C1 segment of cervical spinal cord (tissue), 14 donors: ENCODE data around the gene FGGY.
"Not testable (repeated sequence)": the region's sequence is repeated elsewhere in the genome, so short reads cannot be mapped to it uniquely, and the experiment has no call there.

ENCODE experiments used
- DNase-seq, 14 donors: peaks; one replicate each; lab custom pipeline; 2025; lab: John Stamatoyannopoulos, UW

Gene FGGY, protein sequence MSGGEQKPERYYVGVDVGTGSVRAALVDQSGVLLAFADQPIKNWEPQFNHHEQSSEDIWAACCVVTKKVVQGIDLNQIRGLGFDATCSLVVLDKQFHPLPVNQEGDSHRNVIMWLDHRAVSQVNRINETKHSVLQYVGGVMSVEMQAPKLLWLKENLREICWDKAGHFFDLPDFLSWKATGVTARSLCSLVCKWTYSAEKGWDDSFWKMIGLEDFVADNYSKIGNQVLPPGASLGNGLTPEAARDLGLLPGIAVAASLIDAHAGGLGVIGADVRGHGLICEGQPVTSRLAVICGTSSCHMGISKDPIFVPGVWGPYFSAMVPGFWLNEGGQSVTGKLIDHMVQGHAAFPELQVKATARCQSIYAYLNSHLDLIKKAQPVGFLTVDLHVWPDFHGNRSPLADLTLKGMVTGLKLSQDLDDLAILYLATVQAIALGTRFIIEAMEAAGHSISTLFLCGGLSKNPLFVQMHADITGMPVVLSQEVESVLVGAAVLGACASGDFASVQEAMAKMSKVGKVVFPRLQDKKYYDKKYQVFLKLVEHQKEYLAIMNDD

DNA sequence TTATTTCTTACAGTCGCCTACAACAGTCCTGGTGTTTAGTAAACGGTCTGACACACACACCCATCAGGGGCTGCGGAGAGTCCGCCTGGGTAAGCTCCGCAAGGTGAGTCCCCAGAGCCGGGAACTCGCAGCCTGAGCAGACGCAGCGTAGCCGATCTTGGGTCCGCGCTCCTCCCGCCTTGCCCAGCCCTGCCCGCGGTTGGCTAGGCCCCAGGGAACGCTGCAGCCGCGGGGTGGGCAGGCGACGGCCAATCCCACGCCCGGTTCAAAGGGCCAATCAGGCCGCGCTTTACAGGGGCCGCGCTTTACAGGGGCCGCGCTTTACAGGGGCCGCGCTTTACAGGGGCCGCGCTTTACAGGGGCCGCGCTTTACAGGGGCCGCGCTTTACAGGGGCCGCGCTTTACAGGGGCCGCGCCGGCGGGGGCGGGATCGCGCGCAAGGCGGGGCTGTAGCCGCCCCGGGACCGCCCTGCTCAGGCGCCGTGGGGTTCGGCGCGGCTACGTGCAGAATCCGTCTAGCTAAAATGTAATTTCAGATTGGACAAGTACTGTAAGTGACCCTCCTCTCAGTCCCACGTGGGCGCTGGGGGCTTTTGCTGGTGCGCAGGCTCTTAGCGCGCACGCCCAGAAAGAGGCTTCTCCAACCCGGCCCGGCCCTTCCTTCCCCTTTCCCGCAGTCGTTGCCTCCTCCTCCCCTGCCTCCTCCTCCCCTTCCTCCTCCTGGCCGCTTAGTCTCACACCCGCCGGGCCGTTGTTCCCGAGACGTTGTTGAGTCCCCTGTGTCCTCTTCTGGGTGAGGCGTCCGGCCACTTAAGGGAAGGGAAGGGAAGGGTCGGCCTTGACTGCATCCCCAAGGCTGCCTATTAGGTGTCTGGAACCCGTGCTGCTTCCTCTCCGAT, at the start of gene FGGY:
TSS of gene FGGY (plus strand) at position 737 of the 899 bp plus-strand sequence. CDS start 24,456 bp downstream, outside the sequence.
- DNase-seq = peak; percentile 60 to 96 (median 84)

DNA sequence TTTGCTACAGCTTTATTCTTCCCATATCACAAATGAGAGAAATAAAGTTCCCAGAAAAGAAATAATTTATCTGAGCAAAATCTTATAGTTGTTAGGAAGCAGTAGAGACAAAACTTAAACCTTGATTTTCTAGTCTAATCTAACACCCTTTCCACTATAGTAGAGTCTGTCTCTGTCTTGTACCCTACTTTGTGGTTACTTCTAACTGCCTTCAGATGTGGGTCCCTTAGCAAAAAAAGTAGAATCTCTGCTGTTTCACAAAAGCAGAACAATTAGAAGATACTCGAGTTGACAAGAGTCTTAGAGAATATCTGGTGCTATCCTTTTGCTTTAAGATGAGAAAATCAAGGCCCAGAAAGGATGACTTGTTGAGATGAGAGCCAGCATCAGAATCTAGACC, 48.1 kb upstream of the FGGY start:
- no peak for DNase-seq

DNA sequence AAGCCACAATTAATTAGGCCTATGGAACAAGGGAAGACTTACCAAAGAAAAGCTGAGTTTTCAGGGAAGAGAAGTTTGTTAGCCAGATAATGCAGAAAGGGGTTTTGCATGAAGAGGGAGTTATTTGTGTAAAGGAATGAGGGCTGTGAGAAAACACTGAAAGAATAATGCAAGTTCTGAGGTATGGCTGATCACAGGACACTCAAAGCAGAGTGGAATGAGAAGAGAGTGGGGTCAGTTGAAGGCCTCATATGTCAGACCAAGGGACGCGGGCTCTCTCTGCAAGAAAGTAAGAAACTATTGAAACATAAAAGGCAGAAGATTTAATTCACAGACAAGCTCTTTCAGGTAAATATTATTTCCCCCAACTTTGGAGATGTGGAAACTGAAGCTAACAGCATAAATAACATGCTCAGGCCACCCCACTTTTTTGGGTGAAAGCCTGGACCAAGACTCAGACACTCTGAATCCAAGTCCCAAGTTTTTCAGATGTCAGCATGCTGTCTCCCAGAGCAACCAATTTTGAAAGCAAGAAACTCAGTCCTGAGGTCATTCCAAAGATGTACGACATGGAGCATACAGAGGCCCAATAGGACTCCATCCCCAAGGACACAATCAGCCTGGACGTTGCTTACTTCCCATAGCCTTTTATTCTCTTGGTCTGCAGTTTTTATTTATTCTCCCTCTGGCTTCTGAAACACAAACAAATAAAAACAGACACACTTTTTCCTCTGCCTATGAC, 47.3 kb upstream of the FGGY start:
- peak in 7 of 14 donors; percentile 3 to 26 (median 11) for DNase-seq

DNA sequence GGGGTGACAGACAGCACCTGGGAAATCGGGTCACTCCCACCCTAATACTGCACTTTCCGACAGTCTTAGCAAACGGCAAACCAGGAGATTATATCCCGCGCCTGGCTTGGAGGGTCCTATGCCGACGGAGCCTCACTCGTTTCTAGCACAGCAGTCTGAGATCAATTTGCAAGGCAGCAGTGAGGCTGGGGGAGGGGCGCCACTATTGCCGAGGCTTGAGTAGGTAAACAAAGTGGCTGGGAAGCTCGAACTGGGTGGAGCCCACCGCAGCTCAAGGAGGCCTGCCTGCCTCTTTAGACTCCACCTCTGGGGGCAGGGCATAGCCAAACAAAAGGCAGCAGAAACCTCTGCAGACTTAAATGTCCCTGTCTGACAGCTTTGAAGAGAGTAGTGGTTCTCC, 45.8 kb upstream of the FGGY start:
- not testable (repeated sequence) for DNase-seq

DNA sequence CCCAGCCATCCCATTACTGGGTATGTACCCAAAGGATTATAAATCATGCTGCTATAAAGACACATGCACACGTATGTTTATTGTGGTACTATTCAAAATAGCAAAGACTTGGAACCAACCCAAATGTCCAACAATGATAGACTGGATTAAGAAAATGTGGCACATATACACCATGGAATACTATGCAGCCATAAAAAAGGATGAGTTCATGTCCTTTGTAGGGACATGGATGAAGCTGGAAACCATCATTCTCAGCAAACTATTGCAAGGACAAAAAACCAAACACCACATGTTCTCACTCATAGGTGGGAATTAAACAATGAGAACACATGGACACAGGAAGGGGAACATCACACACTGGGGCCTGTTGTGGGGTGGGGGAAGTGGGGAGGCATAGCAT, 40.5 kb upstream of the FGGY start:
- not testable (repeated sequence) for DNase-seq

DNA sequence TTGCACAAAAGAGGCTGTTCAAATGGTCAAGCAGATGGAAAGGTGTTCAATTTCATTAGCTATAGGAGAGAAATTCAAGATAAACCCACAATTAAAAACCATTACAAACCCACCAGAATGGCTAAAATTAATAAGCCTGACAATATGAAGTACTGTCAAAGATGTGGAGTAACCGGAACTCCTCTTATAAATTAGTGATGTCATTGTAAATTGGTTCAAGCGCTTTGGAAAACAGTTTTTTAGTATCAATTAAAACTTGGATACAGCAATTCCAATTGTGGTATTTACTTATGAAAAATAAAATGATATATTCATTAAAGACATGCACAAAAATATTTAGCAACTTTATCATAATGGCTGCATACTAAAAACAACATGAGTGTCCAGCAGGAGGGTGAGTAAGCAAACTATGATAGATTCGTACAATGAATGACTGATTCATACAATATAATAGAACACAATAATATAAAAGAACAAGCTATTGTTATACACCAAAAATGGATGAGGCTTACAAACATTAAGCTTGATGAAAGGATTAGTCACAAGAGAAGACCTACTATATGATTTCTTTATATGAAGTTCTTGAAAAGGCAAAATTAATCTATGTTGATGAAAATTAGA, 38.4 kb upstream of the FGGY start:
- no peak for DNase-seq

DNA sequence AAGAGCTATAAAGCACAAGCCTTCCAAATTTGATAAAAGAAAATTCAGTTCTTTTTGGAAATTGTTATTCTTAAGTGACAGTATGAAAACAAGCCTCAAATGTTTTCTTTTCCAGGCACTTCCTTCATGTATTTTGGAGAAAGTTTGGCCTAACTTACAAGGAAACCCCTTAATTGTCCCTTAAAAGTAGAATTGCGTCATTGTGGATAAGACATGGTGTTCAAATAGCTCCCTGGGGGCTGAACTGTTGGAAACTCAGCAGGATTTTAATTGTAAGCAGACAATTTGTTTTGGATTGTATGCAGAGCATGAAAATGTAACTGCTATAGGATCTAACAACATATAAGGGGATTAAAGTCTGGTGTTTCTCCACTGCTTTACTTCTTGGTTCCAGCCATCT, 35.4 kb upstream of the FGGY start:
- DNase-seq = no peak

DNA sequence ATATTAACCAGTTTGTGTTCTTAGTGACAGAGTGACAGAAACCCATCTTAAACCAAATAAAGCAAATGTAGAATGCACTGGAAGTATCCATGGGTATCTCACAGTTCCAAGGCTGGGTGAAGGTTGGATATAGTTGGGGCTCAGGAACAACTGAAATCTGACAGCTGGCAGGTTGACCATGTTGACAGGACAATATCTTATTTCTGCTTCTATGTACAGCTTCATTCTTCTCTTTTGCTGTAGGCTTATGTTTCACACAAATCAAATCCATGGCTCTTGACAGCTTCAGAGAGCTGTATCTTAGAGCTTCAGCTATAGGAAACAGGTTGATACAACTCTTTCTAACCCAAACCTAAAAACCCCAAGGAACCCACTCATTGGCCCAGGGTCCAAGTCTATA, 34.3 kb upstream of the FGGY start:
- no peak for DNase-seq

DNA sequence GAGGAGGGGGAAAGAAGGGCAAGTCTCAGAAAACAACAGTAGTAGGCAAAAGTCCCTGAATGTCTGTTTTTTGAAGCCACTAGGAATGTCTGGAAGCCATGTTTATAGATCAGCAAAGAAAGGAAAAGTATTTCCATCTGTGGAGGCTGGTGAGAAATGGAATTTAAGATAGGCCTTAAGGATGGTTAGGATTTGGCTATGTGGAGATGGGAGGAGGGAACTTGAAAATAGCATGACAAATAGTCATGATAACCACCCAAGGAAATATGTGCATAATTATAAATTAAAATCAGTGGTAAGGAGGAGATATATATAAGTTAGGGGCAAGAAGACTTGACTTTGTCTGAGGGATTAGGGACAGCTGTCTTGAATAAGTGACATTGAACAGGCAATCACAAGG, 33.8 kb upstream of the FGGY start:
- DNase-seq = no peak

DNA sequence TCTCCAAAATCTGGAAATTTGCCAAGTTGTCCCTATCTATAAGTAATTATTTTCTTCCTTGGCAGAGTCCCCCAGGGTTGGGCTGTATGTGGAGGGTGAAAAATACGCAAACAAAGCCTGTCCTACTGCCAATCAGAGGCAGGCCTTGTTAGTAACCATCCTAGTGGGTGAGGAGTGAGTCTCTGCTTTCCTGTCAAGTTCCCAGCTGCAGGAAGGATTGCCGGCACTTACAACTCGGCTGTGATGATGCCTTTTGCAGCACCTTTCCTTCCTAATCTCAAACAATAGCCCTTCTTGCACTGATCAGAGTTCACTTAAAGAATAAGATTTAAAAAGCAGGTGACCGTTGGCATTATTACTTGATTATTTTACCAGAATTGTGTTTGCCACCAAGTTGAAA, 31.3 kb upstream of the FGGY start:
- no peak for DNase-seq

DNA sequence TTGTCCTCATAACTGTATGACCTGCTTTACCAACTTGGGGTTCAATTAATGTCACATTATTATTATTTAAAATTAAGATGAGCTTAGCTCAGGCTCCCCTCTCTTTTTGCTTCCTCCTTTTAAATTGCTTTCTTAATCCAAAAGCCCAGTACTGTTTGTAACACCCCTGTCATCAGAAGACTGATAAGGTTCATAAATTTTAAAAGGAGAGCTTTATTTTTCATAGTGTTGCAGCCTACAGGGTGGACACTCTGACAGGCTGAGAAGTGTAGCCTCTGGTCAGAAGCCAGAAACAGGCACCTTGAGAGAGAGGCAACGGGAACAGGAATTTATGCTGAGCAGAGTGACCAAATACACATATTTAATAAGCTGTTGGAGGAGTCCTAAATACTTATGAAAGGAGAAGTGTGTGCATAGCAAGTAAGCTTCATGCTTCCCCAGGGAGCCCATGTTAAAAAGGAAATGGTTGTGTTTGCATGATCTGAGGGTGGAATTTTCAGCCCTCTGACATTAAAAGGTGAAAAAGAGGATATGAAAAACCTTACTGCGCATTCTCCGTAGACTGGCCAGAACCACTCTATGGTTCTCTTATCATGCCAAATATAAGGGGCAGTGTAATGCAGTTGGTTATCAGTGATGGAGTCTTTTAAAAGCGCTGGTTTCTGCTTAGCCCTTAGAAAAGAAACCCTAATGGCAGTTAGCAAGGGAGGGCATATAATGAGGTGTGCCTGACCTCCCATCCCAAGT, 30.5 kb upstream of the FGGY start:
- no peak for DNase-seq

DNA sequence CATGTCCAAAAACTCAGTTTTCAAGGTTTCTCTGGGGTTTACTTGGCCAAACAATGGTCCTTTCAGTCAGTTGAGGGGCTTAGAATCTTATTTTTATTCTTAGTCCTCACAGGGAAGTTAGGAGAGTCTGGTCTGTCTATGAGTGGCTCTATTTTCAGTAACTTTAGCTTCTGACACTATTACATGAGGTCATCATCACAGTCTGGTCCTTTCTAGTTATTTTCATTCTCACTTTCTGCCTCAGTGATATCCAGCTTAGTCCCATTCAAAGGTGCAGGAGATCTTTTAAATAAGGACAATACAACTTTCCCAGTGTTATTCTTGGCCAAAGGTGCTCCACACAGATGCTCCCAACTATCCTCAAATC, 30.0 kb upstream of the FGGY start:
- DNase-seq = no peak

DNA sequence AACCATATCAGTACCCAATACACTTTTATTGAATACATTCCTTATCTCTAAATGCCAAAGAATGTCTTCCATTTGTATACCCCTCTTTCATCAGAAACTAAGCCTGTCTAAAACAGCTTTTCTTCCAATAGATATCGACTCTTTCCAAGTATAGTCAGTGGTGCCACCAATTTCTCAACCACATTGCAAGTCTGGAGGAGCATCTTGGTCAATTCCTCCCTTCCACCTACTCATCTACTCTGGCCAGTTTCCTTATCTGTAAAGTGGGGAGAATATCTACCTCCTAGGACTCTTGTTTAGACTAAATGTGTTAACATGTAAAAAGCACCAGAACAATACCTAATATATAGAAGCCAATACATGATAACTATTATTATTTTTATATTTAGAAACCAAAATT, 28.5 kb upstream of the FGGY start:
- DNase-seq = no peak

DNA sequence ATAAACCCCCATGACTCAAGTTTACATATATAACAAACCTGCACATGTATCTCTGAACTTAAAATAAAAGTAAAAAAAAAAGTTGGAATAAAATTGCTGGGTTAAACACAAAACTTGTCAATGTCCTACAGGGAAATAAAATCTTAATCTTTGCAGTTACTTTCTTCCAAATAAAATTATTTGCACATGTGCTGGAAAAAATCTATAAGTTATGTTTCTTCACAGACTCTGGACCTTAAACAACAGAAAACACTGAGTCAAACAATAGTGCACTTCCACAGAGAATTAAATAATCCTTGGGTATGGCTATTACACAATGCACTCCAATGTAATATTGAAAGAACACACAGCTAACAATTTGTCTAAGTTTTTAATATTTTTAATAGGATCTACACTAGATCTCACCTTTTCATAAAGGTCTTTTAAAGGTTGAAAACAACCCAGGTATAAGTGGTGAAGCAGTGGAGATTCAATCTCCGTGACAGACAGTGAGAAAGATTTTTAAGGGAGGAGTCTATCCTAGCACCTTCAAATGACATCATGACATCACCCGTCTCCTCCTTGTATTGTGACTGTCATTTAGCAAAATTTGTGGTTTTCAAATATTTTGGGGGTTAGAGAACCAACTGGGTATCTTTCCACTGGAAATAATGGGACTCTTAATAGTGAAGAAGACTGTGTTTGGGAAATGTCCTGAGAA, 25.2 kb upstream of the FGGY start:
- no peak for DNase-seq

DNA sequence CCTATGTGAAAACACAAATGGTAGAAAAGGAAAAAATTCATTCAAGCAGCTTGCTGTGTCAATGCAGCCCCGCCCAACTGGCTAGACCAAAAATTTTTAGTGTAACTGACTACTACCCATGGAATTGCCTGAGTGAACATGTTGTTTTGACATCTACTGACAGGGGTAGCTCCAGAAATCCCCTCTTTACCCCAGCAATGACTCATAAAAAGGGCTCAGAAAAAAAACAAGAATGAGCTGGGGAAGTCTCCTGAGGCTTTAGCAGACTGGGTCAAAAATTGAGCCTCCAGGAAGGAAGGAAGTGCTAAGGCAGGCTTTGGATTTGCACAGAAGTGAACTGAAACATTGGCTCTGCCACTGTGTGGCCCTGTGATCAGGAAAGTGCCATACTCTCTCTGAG, 24.4 kb upstream of the FGGY start:
- no peak for DNase-seq

DNA sequence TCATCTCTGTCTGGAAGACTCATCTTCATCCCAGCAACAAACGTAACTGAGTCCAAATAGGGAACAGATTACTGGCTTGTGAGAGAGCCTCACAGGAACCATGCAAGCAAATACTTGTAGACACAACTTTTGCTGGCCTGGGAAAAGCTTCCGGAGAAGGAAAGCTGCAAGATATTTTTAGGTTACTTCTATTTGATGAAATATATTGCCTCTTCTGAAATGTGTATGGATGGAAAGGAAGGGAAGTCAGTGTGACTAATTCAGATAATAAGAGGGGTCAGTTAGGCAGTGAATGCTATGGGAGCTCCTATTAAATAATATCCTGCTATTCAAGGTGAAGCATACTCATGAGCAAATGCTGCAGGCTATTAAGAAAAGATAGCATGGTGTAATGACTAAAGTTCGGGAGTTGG, 20.4 kb upstream of the FGGY start:
- DNase-seq = no peak

DNA sequence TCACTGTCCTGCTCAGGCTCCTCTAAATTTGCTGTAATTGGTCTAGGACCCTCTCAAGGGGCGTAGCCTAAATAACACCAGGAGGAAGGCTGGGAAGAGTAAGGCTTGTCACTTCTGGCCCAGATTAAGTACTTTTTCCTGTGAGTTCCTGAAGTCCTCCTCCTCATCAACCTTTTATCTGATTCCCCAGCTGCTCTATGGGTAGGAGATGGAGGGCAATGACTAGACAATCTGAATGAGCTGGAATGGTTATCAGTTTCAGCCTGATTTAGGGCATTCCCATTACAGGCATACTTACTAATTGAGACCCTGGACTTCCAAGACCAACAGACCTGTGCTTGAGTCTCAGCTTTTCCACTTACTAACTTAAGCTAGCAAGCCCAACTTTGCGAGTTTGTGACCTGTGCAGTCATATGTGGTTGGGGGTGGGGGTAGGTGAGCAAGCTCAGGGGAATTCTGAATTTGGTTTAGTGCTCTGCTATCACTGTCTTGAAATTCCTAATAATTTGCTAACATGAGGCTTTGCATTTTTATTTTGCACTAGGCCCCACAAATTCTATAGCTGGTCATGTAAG, 18.0 kb upstream of the FGGY start:
- DNase-seq = no peak

DNA sequence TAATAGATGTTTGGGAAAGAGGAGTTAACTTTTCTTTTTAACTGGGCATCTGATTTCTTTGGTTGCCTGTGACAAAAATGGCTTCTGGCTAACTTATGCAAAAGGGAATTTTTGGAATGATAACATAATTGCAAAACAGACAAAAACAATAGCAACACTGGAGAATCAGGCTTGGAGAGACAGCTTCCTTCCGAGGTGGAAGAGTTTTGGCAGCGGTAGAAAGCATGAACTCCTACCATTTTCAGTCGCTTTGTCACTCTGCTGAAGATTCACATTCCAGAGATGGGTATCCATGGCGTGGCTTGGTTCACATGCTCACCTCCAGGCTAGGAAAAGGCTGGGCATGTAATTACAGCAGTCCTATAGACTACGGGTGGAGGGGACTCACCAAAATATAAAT, 17.2 kb upstream of the FGGY start:
- no peak for DNase-seq

DNA sequence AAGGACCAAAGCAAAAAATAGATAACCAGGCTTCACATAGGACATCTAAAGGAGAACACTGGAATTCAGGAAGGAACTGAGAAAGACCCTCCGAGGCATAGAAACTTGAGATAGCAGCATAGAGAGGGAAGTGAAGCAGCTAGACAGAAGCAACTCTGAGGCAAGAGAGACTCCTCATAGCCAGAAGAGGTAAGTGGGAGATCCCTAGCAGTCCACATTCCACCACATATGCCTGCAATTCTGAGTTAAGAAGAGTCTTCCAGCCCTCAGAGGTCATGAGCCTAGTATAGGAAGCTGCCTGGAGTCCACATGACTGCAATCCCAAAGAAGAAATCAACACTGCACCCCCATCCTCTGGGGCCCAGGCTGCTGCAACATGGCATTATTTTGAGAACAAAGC, 13.9 kb upstream of the FGGY start:
- DNase-seq = no peak

DNA sequence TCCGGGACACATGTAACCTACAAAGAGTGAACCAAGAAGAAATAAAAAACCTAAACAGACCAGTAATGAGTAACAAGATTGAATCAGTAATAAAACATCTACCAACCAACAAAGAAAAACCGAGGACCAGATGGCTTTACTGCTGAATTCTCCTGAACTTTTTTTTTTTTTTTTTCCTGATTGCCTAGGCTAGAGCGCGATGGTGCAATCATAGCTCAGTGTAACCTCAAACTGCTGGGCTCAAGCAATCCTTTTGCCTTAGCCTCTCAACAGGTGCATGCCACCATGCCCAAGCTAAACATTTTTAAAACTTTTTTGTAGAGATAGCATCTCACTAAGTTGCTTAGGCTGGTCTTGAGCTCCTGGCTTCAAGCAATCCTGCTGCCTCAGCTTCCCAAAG, 11.2 kb upstream of the FGGY start:
- no peak for DNase-seq
